H9 (cell line): ENCODE data around the gene NKIRAS2. TPM values are rescaled to one million over a fixed set of nuclear protein-coding genes. Genes with fewer than 3 reads are reported as not detected.

Experiments
- DNase-seq: peaks from one replicate; pipeline ENCODE4 v3.0.0-alpha.2; 2017
- H2AFZ ChIP-seq: one replicate; pipeline ENCODE4 v1.6.1; 2013; ENCODE audit warnings: mild to moderate bottlenecking, low read length, control low read depth, moderate library complexity
- H2AK5ac ChIP-seq: 2 replicates; pipeline ENCODE4 v1.6.1; 2013; ENCODE audit warnings: low read length, control low read depth, mixed read lengths; ENCODE audit not compliant: insufficient read length
- H2BK120ac ChIP-seq: one replicate; pipeline ENCODE4 v1.6.1; 2013; ENCODE audit warnings: low read depth, mild to moderate bottlenecking, low read length, control low read depth, inconsistent platforms; ENCODE audit not compliant: poor library complexity, severe bottlenecking
- H2BK12ac ChIP-seq: 2 replicates; pipeline ENCODE4 v1.6.1; 2013; ENCODE audit warnings: low read length, control low read depth, mixed read lengths, low read depth; ENCODE audit not compliant: insufficient read length
- H2BK15ac ChIP-seq: 2 replicates; pipeline ENCODE4 v1.6.1; 2013; ENCODE audit warnings: low read depth, low read length, control low read depth
- H2BK20ac ChIP-seq: one replicate; pipeline ENCODE4 v1.6.1; 2013; ENCODE audit warnings: low read depth, mild to moderate bottlenecking, low read length, control low read depth, inconsistent platforms; ENCODE audit not compliant: poor library complexity, severe bottlenecking
- H2BK5ac ChIP-seq: 2 replicates; pipeline ENCODE4 v1.6.1; 2013; ENCODE audit warnings: low read length, control low read depth, mixed read lengths; ENCODE audit not compliant: insufficient read length
- H3K14ac ChIP-seq: 2 replicates; pipeline ENCODE4 v1.6.1; 2013; ENCODE audit warnings: low read length, control low read depth; ENCODE audit not compliant: insufficient read depth
- H3K18ac ChIP-seq: 2 replicates; pipeline ENCODE4 v1.6.1; 2013; ENCODE audit warnings: low read depth, mild to moderate bottlenecking, mixed read lengths, low read length, control low read depth; ENCODE audit not compliant: insufficient read length
- H3K23ac ChIP-seq: 2 replicates; pipeline ENCODE4 v1.6.1; 2013; ENCODE audit warnings: low read length, control low read depth, mixed read lengths, low read depth; ENCODE audit not compliant: insufficient read length
- H3K23me2 ChIP-seq: 2 replicates; pipeline ENCODE4 v1.6.1; 2013; ENCODE audit warnings: low read depth, mild to moderate bottlenecking, mixed read lengths, low read length, control low read depth; ENCODE audit not compliant: insufficient read length, poor library complexity, severe bottlenecking
- H3K27ac ChIP-seq: 2 replicates; pipeline ENCODE4 v1.5.1; 2013; ENCODE audit warnings: low read length, control low read depth, mixed read lengths, low read depth; ENCODE audit not compliant: insufficient read length
- H3K27me3 ChIP-seq: 2 replicates; pipeline ENCODE4 v1.6.1; 2013; ENCODE audit warnings: low read length, control low read depth, inconsistent platforms; ENCODE audit not compliant: insufficient read depth
- H3K4ac ChIP-seq: 2 replicates; pipeline ENCODE4 v1.6.1; 2013; ENCODE audit warnings: low read depth, mild to moderate bottlenecking, control low read depth, inconsistent platforms, low read length, moderate library complexity
- H3K4me1 ChIP-seq: 2 replicates; pipeline ENCODE4 v1.6.1; 2013; ENCODE audit warnings: low read length, control low read depth, inconsistent platforms; ENCODE audit not compliant: insufficient read depth
- H3K4me2 ChIP-seq: 2 replicates; pipeline ENCODE4 v1.6.1; 2013; ENCODE audit warnings: low read length, control low read depth, mixed read lengths; ENCODE audit not compliant: insufficient read length, insufficient read depth
- H3K56ac ChIP-seq: 2 replicates; pipeline ENCODE4 v1.6.1; 2013; ENCODE audit warnings: low read depth, mild to moderate bottlenecking, mixed read lengths, low read length, control low read depth; ENCODE audit not compliant: insufficient read length
- H3K79me1 ChIP-seq: 2 replicates; pipeline ENCODE4 v1.6.1; 2013; ENCODE audit warnings: low read depth, mild to moderate bottlenecking, moderate library complexity, low read length, control low read depth, inconsistent platforms; ENCODE audit not compliant: insufficient read depth, poor library complexity, severe bottlenecking
- H3K79me2 ChIP-seq: 2 replicates; pipeline ENCODE4 v1.6.1; 2013; ENCODE audit warnings: low read length, control low read depth, inconsistent platforms; ENCODE audit not compliant: insufficient read depth
- H3K9ac ChIP-seq: 2 replicates; pipeline ENCODE4 v1.6.1; 2013; ENCODE audit warnings: low read length, control low read depth, mixed read lengths; ENCODE audit not compliant: insufficient read length; ENCODE audit errors: extremely low read depth
- H3K9me3 ChIP-seq: one replicate; pipeline ENCODE4 v1.6.1; 2013; ENCODE audit warnings: low read depth, low read length, inconsistent platforms; ENCODE audit not compliant: control insufficient read depth
- H3T11ph ChIP-seq: one replicate; pipeline ENCODE4 v1.6.1; 2013; ENCODE audit warnings: mild to moderate bottlenecking, low read length, control low read depth, inconsistent platforms
- H4K20me1 ChIP-seq: one replicate; pipeline ENCODE4 v1.6.1; 2013; ENCODE audit not compliant: control insufficient read depth, insufficient read length, insufficient read depth
- H4K5ac ChIP-seq: 2 replicates; pipeline ENCODE4 v1.6.1; 2013; ENCODE audit warnings: low read depth, mild to moderate bottlenecking, mixed read lengths, low read length, control low read depth; ENCODE audit not compliant: insufficient read length
- H4K8ac ChIP-seq: replicated peaks from 2 replicates; pipeline ENCODE4 v1.6.1; 2013; ENCODE audit warnings: low read length, control low read depth, mixed read lengths, low read depth; ENCODE audit not compliant: insufficient read length
- H4K91ac ChIP-seq: 2 replicates; pipeline ENCODE4 v1.6.1; 2013; ENCODE audit warnings: low read depth, mild to moderate bottlenecking, moderate library complexity, mixed read lengths, low read length, control low read depth; ENCODE audit not compliant: insufficient read length
- H3K27ac Mint-ChIP-seq, 3 experiments: 2 replicates in 2 of 3; 3 replicates in 1 of 3; pipeline ENCODE4 v1.8.0; 2020 to 2021; ENCODE audit warnings: mixed read lengths in 3 of 3, mild to moderate bottlenecking in 1 of 3, moderate library complexity in 1 of 3
- H3K27me3 Mint-ChIP-seq: 2 replicates; pipeline ENCODE4 v1.8.0; 2021; ENCODE audit warnings: low read depth, mild to moderate bottlenecking, moderate library complexity, mixed read lengths
- H3K36me3 Mint-ChIP-seq, 3 experiments: 2 replicates in 2 of 3; 3 replicates in 1 of 3; pipeline ENCODE4 v1.8.0; 2020 to 2021; ENCODE audit warnings: low read depth in 3 of 3, mixed read lengths in 3 of 3; ENCODE audit not compliant: insufficient read depth in 1 of 3
- H3K4me1 Mint-ChIP-seq, 2 experiments: 2 replicates each; pipeline ENCODE4 v1.8.0; 2020; ENCODE audit warnings: mixed read lengths in 2 of 2
- H3K4me3 Mint-ChIP-seq, 2 experiments: 2 replicates in 1 of 2; 3 replicates in 1 of 2; pipeline ENCODE4 v1.8.0; 2020 to 2021; ENCODE audit warnings: mild to moderate bottlenecking in 2 of 2, mixed read lengths in 2 of 2, moderate library complexity in 1 of 2
- H3K9me3 Mint-ChIP-seq, 2 experiments: 2 replicates in 1 of 2; 3 replicates in 1 of 2; pipeline ENCODE4 v1.8.0; 2020; ENCODE audit warnings: mild to moderate bottlenecking in 2 of 2, mixed read lengths in 2 of 2, moderate library complexity in 1 of 2
- CTCF ChIP-seq: fragments of 200-600 bp; sonication (generic); conservative IDR thresholded peaks from 3 replicates; pipeline ENCODE4 v1.8.0; 2021; ENCODE audit warnings: antibody characterized with exemption, mild to moderate bottlenecking
- WGBS: extraction: QIAGEN DNeasy Blood & Tissue Kit; methylation state at CpG from one replicate; pipeline ENCODE4 v1.1.7; 2013; ENCODE audit warnings: missing lambda C conversion rate, low lambda C conversion rate, mixed read lengths; ENCODE audit not compliant: insufficient read length; ENCODE audit errors: extremely low coverage; 5-methylcytosine and 5-hydroxymethylcytosine counted together
- total RNA-seq: library from RNA; stranded (reverse); gene quantifications from 2 replicates; pipeline ENCODE4 v1.2.1, GENCODE V29; 2021

The NKIRAS2 gene
- total RNA-seq, 1 experiment from 2014 or later, result 37.1 TPM

GRCh38 chr17:41986634-41987033 is 33.3 kb upstream of the NKIRAS2 start:
- Mint-ChIP-seq H3K4me1 (no peaks in the 10 kb centered on the region), H3K4me3 (no peak overlapping the region), H3K27me3 (no peaks in the 10 kb centered on the region), H3K9me3 (no peaks in the 10 kb centered on the region), H3K27ac (no peak overlapping the region), H3K36me3 (peaks cover 56 to 98% (median 94%) of the 10 kb centered on the region in 3 experiments; a peak in 6 of 7 replicates)
- H2AFZ ChIP-seq, result no peak overlapping the region
- H3K4me2 ChIP-seq, result no peak overlapping the region
- no CpG with 5 or more reads among the region's 1 CpG for WGBS
- no peak overlapping the region for H3T11ph ChIP-seq
- no peak overlapping the region for H2BK15ac ChIP-seq
- no peaks in the 10 kb centered on the region for H3K79me1 ChIP-seq
- H3K27me3 ChIP-seq, result no peaks in the 10 kb centered on the region
- H3K4ac ChIP-seq, result no peak overlapping the region
- no peak overlapping the region for H2BK5ac ChIP-seq
- H2AK5ac ChIP-seq, result no peak overlapping the region
- no peaks in the 10 kb centered on the region for H3K4me1 ChIP-seq
- H3K14ac ChIP-seq, result no peak overlapping the region
- no peak overlapping the region for H4K8ac ChIP-seq
- H3K79me2 ChIP-seq, result no peaks in the 10 kb centered on the region
- H3K18ac ChIP-seq, result no peak overlapping the region
- H3K23ac ChIP-seq, result no peak overlapping the region
- no peak overlapping the region for H2BK12ac ChIP-seq
- no peak for TF ChIP-seq CTCF
- no peaks in the 10 kb centered on the region for H3K23me2 ChIP-seq
- no peak overlapping the region for H3K27ac ChIP-seq
- no peak overlapping the region for H3K9ac ChIP-seq
- H4K91ac ChIP-seq, result no peak overlapping the region
- DNase-seq, result no peak
- no peaks in the 10 kb centered on the region for H4K20me1 ChIP-seq
- H2BK20ac ChIP-seq, result no peak overlapping the region
- H2BK120ac ChIP-seq, result no peak overlapping the region
- no peaks in the 10 kb centered on the region for H3K9me3 ChIP-seq
- no peak overlapping the region for H4K5ac ChIP-seq
- H3K56ac ChIP-seq, result no peak overlapping the region
